ENCODE results near the gene PHOX2B. TPM values are rescaled to one million over a fixed set of nuclear protein-coding genes. Genes with fewer than 3 reads are reported as not detected.

The PHOX2B gene
- total RNA-seq, 4 donors from 2014 or later, result not detected

GRCh38 chr4:41792166-41792565, 43.6 kb upstream of the PHOX2B start:
- Histone ChIP-seq H3K27me3 (no peaks in the 10 kb centered on the region), H3K4me3 (no peak overlapping the region), H3K4me1 (peaks cover 0 to 13% (median 0%) of the 10 kb centered on the region in 4 donors), H3K27ac (no peak overlapping the region), H3K36me3 (no peaks in the 10 kb centered on the region), H3K9me3 (no peaks in the 10 kb centered on the region)
- DNase-seq (ENCODE audit: low spot score in 2 of 2), result no peak
- TF ChIP-seq CTCF (IDR thresholded peaks at IDR 0.05), result no peak
- TF ChIP-seq POLR2A (IDR thresholded peaks at IDR 0.05), result no peak
- 69% methylated on average over 3 of the region's 3 CpGs for WGBS, 2 donors

- Histone ChIP-seq H3K4me1 (peaks cover 0 to 7% (median 0%) of the 10 kb centered on the region in 4 donors), H3K27ac (no peak overlapping the region), H3K27me3 (no peaks in the 10 kb centered on the region), H3K36me3 (no peaks in the 10 kb centered on the region), H3K9me3 (no peaks in the 10 kb centered on the region), H3K4me3 (no peak overlapping the region)
- DNase-seq (ENCODE audit: low spot score in 2 of 2), result no peak
- no peak for TF ChIP-seq POLR2A (IDR thresholded peaks at IDR 0.05)
- no peak for TF ChIP-seq EP300 (IDR thresholded peaks at IDR 0.05)
- TF ChIP-seq CTCF (IDR thresholded peaks at IDR 0.05), result no peak
- 88% methylated on average over 2 of the region's 2 CpGs for WGBS, 2 donors
Measured at GRCh38 chr4:41791557-41791956, 43.0 kb upstream of the PHOX2B start.

DNA sequence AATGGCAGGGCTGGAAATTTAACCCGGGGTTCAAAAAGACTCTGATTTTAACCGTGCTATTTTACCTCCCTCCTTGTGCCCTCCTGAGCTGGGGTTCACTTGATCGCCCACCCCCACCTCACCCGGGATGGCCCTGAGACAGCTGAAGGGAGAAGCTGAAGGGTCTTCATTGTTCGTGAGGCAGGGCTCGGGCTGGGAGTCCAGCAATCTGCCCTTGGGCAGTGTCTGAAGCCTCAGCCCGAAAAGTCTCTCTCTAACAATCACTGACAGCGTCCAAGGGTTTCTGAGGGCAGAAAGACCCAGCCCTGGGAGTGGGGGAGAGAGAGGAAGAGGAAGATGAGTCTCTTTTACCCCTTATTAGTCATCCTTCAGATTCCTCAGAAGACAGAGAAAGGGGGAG, 39.4 kb upstream of the PHOX2B start:
- Histone ChIP-seq H3K4me3 (no peak overlapping the region), H3K27ac (no peak overlapping the region), H3K4me1 (no peaks in the 10 kb centered on the region), H3K36me3 (no peaks in the 10 kb centered on the region), H3K27me3 (no peaks in the 10 kb centered on the region), H3K9me3 (no peaks in the 10 kb centered on the region)
- DNase-seq (ENCODE audit: low spot score in 2 of 2), result no peak
- TF ChIP-seq EP300 (IDR thresholded peaks at IDR 0.05), result no peak
- 48 to 50% methylated on average over 8 of the region's 8 CpGs for WGBS, 2 donors

- Histone ChIP-seq H3K27ac (no peak overlapping the region), H3K9me3 (no peaks in the 10 kb centered on the region), H3K4me1 (no peaks in the 10 kb centered on the region), H3K27me3 (no peaks in the 10 kb centered on the region), H3K36me3 (no peaks in the 10 kb centered on the region), H3K4me3 (no peak overlapping the region)
- TF ChIP-seq POLR2A (IDR thresholded peaks at IDR 0.05) (no peak), EP300 (IDR thresholded peaks at IDR 0.05) (no peak), CTCF (IDR thresholded peaks at IDR 0.05) (no peak)
- WGBS, 2 donors, result 65 to 77% methylated on average over 1 of the region's 1 CpG
- DNase-seq (ENCODE audit: low spot score in 2 of 2), result no peak
Measured at GRCh38 chr4:41785665-41786064, 37.1 kb upstream of the PHOX2B start.

DNA sequence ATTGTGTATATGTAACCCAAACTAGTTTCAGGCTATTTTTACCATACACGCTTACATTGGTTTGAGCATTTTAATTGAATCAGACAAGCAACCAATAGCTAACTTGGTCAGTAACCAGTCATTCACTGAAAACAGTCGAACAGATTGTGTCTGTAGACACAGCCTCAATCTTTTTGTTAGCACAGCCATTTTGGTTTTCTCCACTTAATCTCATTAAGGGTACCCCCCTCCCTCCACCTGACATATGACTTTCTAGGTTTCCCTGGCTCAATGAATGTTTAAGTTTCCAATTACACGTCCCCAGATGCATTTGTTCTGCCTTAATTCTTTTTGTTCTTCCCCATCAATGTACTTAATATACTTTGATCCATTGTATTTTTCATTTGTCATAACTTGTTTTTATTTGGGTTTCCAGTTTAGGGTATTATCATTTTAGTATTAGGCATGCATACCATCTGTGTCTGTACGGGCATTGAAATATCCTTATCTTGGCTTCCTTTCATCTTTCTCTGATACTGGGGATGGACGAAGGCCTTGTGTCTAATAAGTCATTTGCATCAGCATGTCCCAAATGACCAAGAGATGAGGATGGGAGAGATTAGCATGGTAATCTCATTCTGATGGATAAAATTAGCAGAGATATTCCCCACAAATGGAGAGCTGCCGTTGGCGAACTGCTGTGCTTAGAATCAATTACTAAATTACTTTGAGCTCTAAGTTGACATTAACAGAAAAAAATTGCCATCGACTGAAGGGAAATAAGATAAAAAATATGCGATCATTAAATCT, 35.9 kb upstream of the PHOX2B start:
- Histone ChIP-seq H3K36me3 (no peaks in the 10 kb centered on the region), H3K4me3 (no peak overlapping the region), H3K4me1 (no peaks in the 10 kb centered on the region), H3K9me3 (no peaks in the 10 kb centered on the region), H3K27me3 (no peaks in the 10 kb centered on the region), H3K27ac (no peak overlapping the region)
- WGBS, 2 donors, result 79 to 81% methylated on average over 9 of the region's 9 CpGs
- TF ChIP-seq CTCF (IDR thresholded peaks at IDR 0.05), result no peak
- no peak for DNase-seq (ENCODE audit: low spot score in 2 of 2)
